Gastrocnemius medialis (tissue), 4 donors: ENCODE results near the gene SHC1. TPM values are rescaled to one million over a fixed set of nuclear protein-coding genes. Genes with fewer than 3 reads are reported as not detected.

ENCODE experiments used
- ATAC-seq, 2 donors: fragments of 150-250 bp; one replicate each; pipeline ENCODE4 v1.9.1; 2016
- DNase-seq, 2 donors: peaks; one replicate each; pipeline ENCODE4 v3.0.0-alpha.2; 2019
- H3K27ac ChIP-seq, 4 donors: fragments of 200-600 bp; sonication (generic); 1 replicate in 1 of 4; 2 replicates in 3 of 4; pipeline ENCODE4 v1.5.1; 2016 to 2018; ENCODE audit warnings: mild to moderate bottlenecking in 2 of 4, moderate library complexity in 1 of 4
- H3K27me3 ChIP-seq, 3 donors: fragments of 200-600 bp; sonication (generic) in 2 of 3; 1 replicate in 1 of 3; 2 replicates in 2 of 3; pipeline versions ENCODE4 v1.5.1 to v1.6.0; 2016 to 2019; ENCODE audit warnings: mild to moderate bottlenecking in 1 of 3, moderate library complexity in 1 of 3
- H3K36me3 ChIP-seq, 2 donors: fragments of 200-600 bp; sonication (generic) in 1 of 2; one replicate each; pipeline ENCODE4 v1.5.1; 2017 to 2018
- H3K4me1 ChIP-seq, 2 donors: fragments of 200-600 bp; sonication (generic) in 1 of 2; one replicate each; pipeline ENCODE4 v1.5.1; 2016 to 2017; ENCODE audit warnings: mild to moderate bottlenecking in 2 of 2
- H3K4me3 ChIP-seq, 4 donors: fragments of 200-600 bp; sonication (generic) in 3 of 4; 1 replicate in 1 of 4; 2 replicates in 3 of 4; pipeline ENCODE4 v1.5.1; 2016 to 2019; ENCODE audit warnings: mild to moderate bottlenecking in 2 of 4
- H3K9me3 ChIP-seq, 3 donors: fragments of 200-600 bp; sonication (generic) in 2 of 3; 1 replicate in 1 of 3; 2 replicates in 2 of 3; pipeline ENCODE4 v1.5.1; 2016 to 2019
- CTCF ChIP-seq, 5 experiments: fragments of 450-650 bp in 3 of 5; fragments of 200-600 bp in 2 of 5; sonication (generic) in 2 of 5; IDR thresholded peaks in 4 of 5; conservative IDR thresholded peaks in 1 of 5; 1 replicate in 4 of 5; 2 replicates in 1 of 5; pipeline ENCODE4 v1.5.1; 2016 to 2019; ENCODE audit warnings: antibody characterized with exemption in 5 of 5, mild to moderate bottlenecking in 3 of 5, moderate library complexity in 3 of 5
- POLR2A ChIP-seq, 2 donors: fragments of 450-650 bp; IDR thresholded peaks; one replicate each; pipeline ENCODE4 v1.6.1; 2017; ENCODE audit warnings: antibody characterized with exemption in 2 of 2, mild to moderate bottlenecking in 2 of 2, moderate library complexity in 2 of 2
- in situ Hi-C, 4 donors: fragments of 200-750 bp; cut with MboI; loops; one replicate each; pipeline versions ENCODE4 v1.15.0 to v1.8.0; 2017; ENCODE audit warnings: low sequenced_read_pairs in 4 of 4
- intact Hi-C: fragments of 100-400 bp; cut with DNase I; formaldehyde crosslinking; loops from one replicate; pipeline ENCODE4 v1.15.1; 2023; ENCODE audit warnings: low total_unique reads
- total RNA-seq, 4 donors: library from RNA; depleted of rRNA; stranded (reverse); fragments of >200 nt; gene quantifications; one replicate each; pipeline versions ENCODE4 v1.1.0 to v1.2.3, GENCODE V29; 2016

SHC1 gene
- total RNA-seq, 4 donors from 2014 or later: 27.4 to 135 (median 54.9) TPM

- Histone ChIP-seq H3K4me1 (peaks cover 18 to 23% of the 10 kb centered on the region in 2 donors), H3K9me3 (no peaks in the 10 kb centered on the region), H3K4me3 (no peak overlapping the region), H3K27me3 (no peaks in the 10 kb centered on the region), H3K36me3 (peaks cover 4 to 67% of the 10 kb centered on the region in 2 donors), H3K27ac (peak overlapping the region; percentile 94 to 100 (median 98))
- in situ Hi-C loops: loop anchor here in 3 of 4 donors (5.0 to 25.0 kb wide), 3 partner anchors 34 to 99 kb away; partner anchors contain the start of genes ADAM15 (in 1 of the 3) and EFNA4 (in 1 of the 3)
- no peak for ATAC-seq
- intact Hi-C loops: no loop called here
- DNase-seq: no peak
- TF ChIP-seq POLR2A (IDR thresholded peaks at IDR 0.05) (no peak), CTCF (IDR thresholded peaks at IDR 0.05 in 4 of 5, conservative IDR thresholded peaks at IDR 0.05 in 1 of 5) (no peak)
Observed at GRCh38 chr1:154963643-154964042, 6.9 kb downstream of the SHC1 start.

DNA sequence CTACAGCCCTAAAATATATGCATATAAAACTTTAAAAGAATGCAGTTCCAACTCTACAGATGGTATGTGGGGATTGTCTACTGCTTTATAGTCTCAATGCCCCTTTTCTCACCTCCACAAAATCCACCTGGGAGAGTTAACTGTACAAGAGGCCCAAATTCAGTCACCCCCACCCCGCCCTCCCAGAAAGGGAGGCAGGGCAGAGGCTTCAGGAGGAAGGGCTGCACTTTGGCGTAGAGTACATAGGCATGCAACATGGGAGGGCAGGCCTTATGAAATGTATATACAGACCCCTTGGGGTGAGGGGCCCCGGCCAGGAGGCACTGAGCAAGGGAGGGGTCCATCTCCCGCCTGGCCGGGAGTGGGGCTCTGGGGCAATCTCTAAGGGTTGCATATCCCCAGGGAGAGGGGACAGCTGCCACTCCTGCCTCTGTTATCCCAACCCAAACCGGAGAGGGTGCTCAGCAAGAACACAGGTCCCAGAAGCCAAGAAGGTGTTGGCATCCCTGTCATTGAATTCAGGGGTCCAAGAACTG is 7.7 kb downstream of the SHC1 start:
- H3K4me3 ChIP-seq: peak overlapping the region; percentile 78 to 95 (median 80)
- intact Hi-C loops (loop anchor here (1.0 kb wide), 1 partner anchor 36 kb away; no protein-coding TSS in a partner anchor), in situ Hi-C loops (loop anchor here in 3 of 4 donors (5.0 to 25.0 kb wide), 3 partner anchors 34 to 99 kb away; partner anchors contain the start of genes ADAM15 (in 1 of the 3) and EFNA4 (in 1 of the 3))
- peak overlapping the region; percentile 94 to 100 (median 98) for H3K27ac ChIP-seq
- no peaks in the 10 kb centered on the region for H3K27me3 ChIP-seq
- ATAC-seq (no peak), DNase-seq (no peak)
- peaks cover 4 to 62% of the 10 kb centered on the region in 2 donors for H3K36me3 ChIP-seq
- H3K9me3 ChIP-seq: no peaks in the 10 kb centered on the region
- H3K4me1 ChIP-seq: peaks cover 18 to 25% of the 10 kb centered on the region in 2 donors
- no peak for TF ChIP-seq POLR2A (IDR thresholded peaks at IDR 0.05)
- TF ChIP-seq CTCF (IDR thresholded peaks at IDR 0.05 in 4 of 5, conservative IDR thresholded peaks at IDR 0.05 in 1 of 5): no peak

- ATAC-seq (peak; percentile 2 to 22), DNase-seq (no peak)
- Histone ChIP-seq H3K4me1 (peaks cover 22 to 31% of the 10 kb centered on the region in 2 donors), H3K27me3 (no peaks in the 10 kb centered on the region), H3K9me3 (no peaks in the 10 kb centered on the region), H3K4me3 (peak overlapping the region; percentile 78 to 95 (median 80)), H3K36me3 (peaks cover 4 to 56% of the 10 kb centered on the region in 2 donors), H3K27ac (peak overlapping the region; percentile 94 to 100 (median 98))
- in situ Hi-C loops: loop anchor here in 3 of 4 donors (5.0 to 25.0 kb wide), 3 partner anchors 35 to 100 kb away; partner anchors contain the start of genes ADAM15 (in 1 of the 3) and EFNA4 (in 1 of the 3)
- TF ChIP-seq POLR2A (IDR thresholded peaks at IDR 0.05): no peak
- no peak for TF ChIP-seq CTCF (IDR thresholded peaks at IDR 0.05 in 4 of 5, conservative IDR thresholded peaks at IDR 0.05 in 1 of 5)
- intact Hi-C loops: loop anchor here (1.0 kb wide), 1 partner anchor 37 kb away; no protein-coding TSS in a partner anchor
Observed at GRCh38 chr1:154962156-154962749, 8.3 kb downstream of the SHC1 start.

- in situ Hi-C loops (loop anchor here in 3 of 4 donors (5.0 to 25.0 kb wide), 3 partner anchors 36 to 101 kb away; partner anchors contain the start of genes ADAM15 (in 1 of the 3) and EFNA4 (in 1 of the 3)), intact Hi-C loops (loop anchor here (1.0 kb wide), 2 partner anchors 38 to 56 kb away; no protein-coding TSS in a partner anchor)
- DNase-seq: peak; percentile 55 to 62
Observed at GRCh38 chr1:154961207-154962155, 9.1 kb downstream of the SHC1 start, which contains the start of gene PYGO2. TSS of gene PYGO2 (minus strand) at chr1:154961782. CDS start at chr1:154961576, 206 bp downstream.

More at GRCh38 chr1:154961207-154962155, 9.1 kb downstream of the SHC1 start, which contains the start of gene PYGO2:
- peaks cover 4 to 48% of the 10 kb centered on the region in 2 donors for H3K36me3 ChIP-seq
- peaks cover 30 to 38% of the 10 kb centered on the region in 2 donors for H3K4me1 ChIP-seq
- TF ChIP-seq POLR2A (IDR thresholded peaks at IDR 0.05) (peak; percentile 85 to 87), CTCF (IDR thresholded peaks at IDR 0.05 in 4 of 5, conservative IDR thresholded peaks at IDR 0.05 in 1 of 5) (peak; percentile 59 to 88 (median 84))
- H3K4me3 ChIP-seq: peak within 1 kb of the TSS; percentile 78 to 95 (median 80)
- no peaks in the 10 kb centered on the region for H3K27me3 ChIP-seq
- H3K27ac ChIP-seq: peak within 1 kb of the TSS; percentile 94 to 100 (median 98)
- peak; percentile 87 to 90 for ATAC-seq
- H3K9me3 ChIP-seq: no peaks in the 10 kb centered on the region
